NT2/D1 (cell line): ENCODE measurements around the gene NTM.

Experiments
- SUZ12 ChIP-seq: IDR thresholded peaks from 2 replicates; pipeline ENCODE4 v1.6.1; 2011; ENCODE audit not compliant: insufficient read length, insufficient read depth; ENCODE audit errors: extremely low read depth
- ZNF274 ChIP-seq: IDR thresholded peaks from 2 replicates; pipeline ENCODE4 v1.6.1; 2011; ENCODE audit warnings: mild to moderate bottlenecking, low read depth, low read length

GRCh38 chr11:132114743-132115142 is 744.3 kb downstream of the NTM start:
- no peak for TF ChIP-seq ZNF274
- TF ChIP-seq SUZ12, result no peak
